HT-29 (cell line): ENCODE measurements around the gene JAG1. TPM values are rescaled to one million over a fixed set of nuclear protein-coding genes. Genes with fewer than 3 reads are reported as not detected.
A peak's percentile ranks its signal among the peaks of the same experiment; 100 is the strongest.

Source experiments
- DNase-seq: peaks from one replicate; pipeline ENCODE4 v3.0.0-alpha.2; 2015; ENCODE audit warnings: low spot score
- total RNA-seq: library from RNA; depleted of rRNA; stranded (reverse); fragments of >200 nt; shearing (Covaris generic); gene quantifications from 2 replicates; pipeline ENCODE4 v1.2.3, GENCODE V29; 2014; rRNA removed

JAG1 gene
- 13.9 and 15.5 TPM in 2 replicates for total RNA-seq

- peak; percentile 97 for DNase-seq
Observed at GRCh38 chr20:10673842-10674683, at the start of gene JAG1. JAG1 (minus strand) TSS chr20:10673999; CDS start chr20:10673530, 469 bp downstream.

- DNase-seq, result no peak
Observed at GRCh38 chr20:10721976-10722375, 48.2 kb upstream of the JAG1 start.

- DNase-seq, result no peak
Observed at GRCh38 chr20:10721137-10721896, 47.5 kb upstream of the JAG1 start.

- DNase-seq, result no peak
Observed at GRCh38 chr20:10720565-10720964, 46.8 kb upstream of the JAG1 start.

GRCh38 chr20:10719740-10720385 is 46.1 kb upstream of the JAG1 start:
- DNase-seq, result no peak

- no peak for DNase-seq
Observed at GRCh38 chr20:10718661-10719060, 44.9 kb upstream of the JAG1 start.

GRCh38 chr20:10716855-10717254 is 43.1 kb upstream of the JAG1 start:
- DNase-seq, result no peak

GRCh38 chr20:10715035-10715434 is 41.2 kb upstream of the JAG1 start:
- DNase-seq, result peak; percentile 53

GRCh38 chr20:10714236-10714975 is 40.6 kb upstream of the JAG1 start:
- no peak for DNase-seq

GRCh38 chr20:10713161-10713560 is 39.4 kb upstream of the JAG1 start:
- DNase-seq, result no peak

GRCh38 chr20:10711903-10712451 is 38.2 kb upstream of the JAG1 start:
- DNase-seq, result no peak

- peak; percentile 71 for DNase-seq
Observed at GRCh38 chr20:10710991-10711775, 37.4 kb upstream of the JAG1 start.

- DNase-seq, result no peak
Observed at GRCh38 chr20:10709916-10710315, 36.1 kb upstream of the JAG1 start.

- peak; percentile 71 for DNase-seq
Observed at GRCh38 chr20:10708351-10709185, 34.8 kb upstream of the JAG1 start.

- no peak for DNase-seq
Observed at GRCh38 chr20:10707791-10708190, 34.0 kb upstream of the JAG1 start.

GRCh38 chr20:10707068-10707467 is 33.3 kb upstream of the JAG1 start:
- no peak for DNase-seq

GRCh38 chr20:10706460-10706811 is 32.6 kb upstream of the JAG1 start:
- no peak for DNase-seq

- peak; percentile 57 for DNase-seq
Observed at GRCh38 chr20:10705801-10706459, 32.1 kb upstream of the JAG1 start.

- no peak for DNase-seq
Observed at GRCh38 chr20:10701607-10702006, 27.8 kb upstream of the JAG1 start.
